PC-9 (cell line): ENCODE measurements around the gene MIER2.

Experiments
- CTCF ChIP-seq: fragments of 200-600 bp; sonication (generic); conservative IDR thresholded peaks from 2 replicates; pipeline ENCODE4 v1.6.1; 2017; ENCODE audit warnings: mixed run types, antibody characterized with exemption, mild to moderate bottlenecking, moderate library complexity
- EZH2 ChIP-seq: fragments of 200-600 bp; sonication (generic); IDR thresholded peaks from 2 replicates; pipeline ENCODE4 v1.8.0; 2017; ENCODE audit warnings: antibody characterized with exemption, low read depth

- TF ChIP-seq CTCF (no peak), EZH2 (no peak)
Observed at GRCh38 chr19:279231-279630, 65.4 kb downstream of the MIER2 start.
